ENCODE measurements around the gene KANSL1.
A peak's percentile ranks its signal among the peaks of the same experiment; 100 is the strongest.

GRCh38 chr17:46061435-46061834 is 131.8 kb downstream of the KANSL1 start:
- TF ChIP-seq CTCF (IDR thresholded peaks at IDR 0.05): peak in 1 of 4 experiments; percentile 10
- no peak for TF ChIP-seq POLR2A (IDR thresholded peaks at IDR 0.05)
- no peak for TF ChIP-seq EP300 (IDR thresholded peaks at IDR 0.05)

Measured in gastroesophageal sphincter (tissue), 3 donors.